AG04449 (cell line): Measurements from ENCODE around the gene TTC33.

Source experiments
- CTCF ChIA-PET: fragments of 350-600 bp; formaldehyde crosslinking; extraction: SDS; loops from one replicate; lab custom pipeline; 2021; ENCODE audit warnings: antibody characterized with exemption; lab: Yijun Ruan, JAX
- POLR2A ChIA-PET: fragments of 400-600, 350-600 bp; formaldehyde crosslinking; extraction: SDS; loops from one replicate; lab custom pipeline; 2020; ENCODE audit warnings: antibody characterized with exemption, inconsistent platforms; lab: Yijun Ruan, JAX
- DNase-seq: peaks from one replicate; pipeline ENCODE4 v3.0.0-alpha.2; 2010; ENCODE audit warnings: low read depth, low spot score
- H3K4me3 ChIP-seq: 2 replicates; pipeline ENCODE4 v1.5.1; 2011; ENCODE audit warnings: low read depth, mild to moderate bottlenecking, control low read depth, low read length
- CTCF ChIP-seq: IDR thresholded peaks from one replicate; pipeline ENCODE4 v1.5.1; 2011; ENCODE audit warnings: mild to moderate bottlenecking, moderate library complexity, low read length, control low read depth, inconsistent platforms; ENCODE audit not compliant: insufficient read depth; ENCODE audit errors: missing control alignments

Gene TTC33

DNA sequence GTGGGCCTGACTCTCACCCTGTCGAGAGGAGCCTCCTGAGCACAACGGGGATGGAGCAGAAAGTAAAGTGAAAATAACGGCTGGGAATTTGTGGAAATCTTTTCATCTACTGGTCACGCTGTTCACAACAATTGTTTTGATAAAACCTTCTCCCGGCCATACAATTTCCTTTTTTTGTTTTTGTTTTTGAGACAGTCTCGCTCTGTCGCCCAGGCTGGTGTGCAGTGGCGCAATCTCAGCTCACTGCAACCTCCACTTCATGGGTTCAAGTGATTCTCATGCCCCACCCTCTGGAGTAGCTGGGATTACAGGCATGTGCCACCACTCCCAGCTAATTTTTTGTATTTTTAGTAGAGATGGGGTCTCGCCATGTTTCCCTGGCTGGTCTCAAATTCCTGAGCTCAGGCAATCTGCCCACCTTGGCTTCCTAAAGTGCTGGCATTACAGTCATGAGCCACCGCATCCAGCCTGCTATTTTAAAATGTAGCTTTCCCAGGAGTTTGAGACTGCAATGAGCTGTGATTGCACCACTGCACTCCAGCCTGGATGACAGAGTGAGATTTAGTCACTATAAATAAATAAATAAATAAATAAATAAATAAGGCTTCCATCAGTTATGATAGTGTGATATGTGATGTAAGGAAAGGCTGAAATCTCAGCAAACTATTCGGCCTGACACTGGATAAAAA, 149.5 kb downstream of the TTC33 start:
- no peak for DNase-seq
- ChIA-PET CTCF (no interaction called here), POLR2A (no interaction called here)
- no peak for TF ChIP-seq CTCF
- H3K4me3 ChIP-seq = no peak overlapping the region

- POLR2A ChIA-PET = no interaction called here
- no peak overlapping the region for H3K4me3 ChIP-seq
- CTCF ChIA-PET = no interaction called here
- no peak for TF ChIP-seq CTCF
- no peak for DNase-seq
Observed at GRCh38 chr5:40605295-40605958, 150.3 kb downstream of the TTC33 start.

DNA sequence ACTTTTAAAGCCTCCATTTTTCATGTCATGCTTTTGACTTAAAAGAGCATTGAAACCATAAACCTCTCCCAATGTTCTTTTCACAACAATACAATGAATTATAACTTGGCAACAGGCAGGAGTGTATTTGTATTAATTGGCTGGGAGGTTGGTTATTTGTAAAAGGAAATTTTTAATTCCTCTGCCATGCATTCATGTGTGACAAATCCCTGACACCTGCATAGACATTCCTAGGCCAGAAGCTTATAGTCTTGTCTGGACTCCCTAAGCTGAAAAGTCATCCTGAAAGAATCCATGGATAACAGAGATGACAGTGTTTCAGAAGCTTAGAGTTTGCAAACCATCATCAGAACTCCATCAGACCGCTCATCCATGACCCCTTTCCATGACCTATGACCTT, 152.4 kb downstream of the TTC33 start:
- POLR2A ChIA-PET = no interaction called here
- no peak overlapping the region for H3K4me3 ChIP-seq
- DNase-seq = peak; percentile 12
- TF ChIP-seq CTCF = no peak
- CTCF ChIA-PET = interaction anchor here (0.9 to 1.6 kb wide), 2 partner anchors 15 to 655 kb away, joined by 3 to 5 read pairs; no protein-coding TSS in a partner anchor

DNA sequence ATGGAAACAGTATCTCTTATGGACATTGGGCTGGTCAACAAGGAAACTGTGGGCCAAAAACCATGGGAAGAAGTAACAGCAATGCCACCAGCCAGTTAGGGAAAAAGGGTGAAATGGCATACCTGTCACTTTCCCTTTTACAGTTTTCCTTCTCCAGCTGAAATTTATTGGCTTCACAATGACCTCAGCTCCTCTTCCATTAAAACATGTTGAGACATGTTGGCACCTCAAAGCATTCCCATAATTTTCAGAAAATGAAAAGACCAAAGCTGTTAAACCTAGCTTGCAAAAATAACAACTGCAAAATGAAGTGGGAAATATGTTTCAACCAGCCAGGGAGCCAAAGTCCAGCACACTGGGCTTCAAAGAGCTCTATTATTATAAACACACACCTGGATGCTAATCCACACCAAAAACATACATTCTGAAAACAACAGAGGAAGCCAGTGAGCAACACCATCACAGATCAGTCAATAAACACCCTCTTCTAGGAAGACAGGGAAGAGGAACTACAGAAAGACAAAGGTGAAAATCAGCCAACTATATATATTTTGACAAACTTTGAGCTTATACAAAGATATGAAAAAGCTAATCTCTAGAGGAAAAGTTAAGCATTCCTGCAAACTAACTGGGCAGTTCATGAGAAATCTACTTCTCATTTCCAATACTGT, 154.4 kb downstream of the TTC33 start:
- CTCF ChIA-PET = no interaction called here
- H3K4me3 ChIP-seq = no peak overlapping the region
- POLR2A ChIA-PET = no interaction called here
- DNase-seq = no peak
- no peak for TF ChIP-seq CTCF

GRCh38 chr5:40600383-40600782, 155.4 kb downstream of the TTC33 start:
- no peak for TF ChIP-seq CTCF
- POLR2A ChIA-PET = no interaction called here
- CTCF ChIA-PET = no interaction called here

DNA sequence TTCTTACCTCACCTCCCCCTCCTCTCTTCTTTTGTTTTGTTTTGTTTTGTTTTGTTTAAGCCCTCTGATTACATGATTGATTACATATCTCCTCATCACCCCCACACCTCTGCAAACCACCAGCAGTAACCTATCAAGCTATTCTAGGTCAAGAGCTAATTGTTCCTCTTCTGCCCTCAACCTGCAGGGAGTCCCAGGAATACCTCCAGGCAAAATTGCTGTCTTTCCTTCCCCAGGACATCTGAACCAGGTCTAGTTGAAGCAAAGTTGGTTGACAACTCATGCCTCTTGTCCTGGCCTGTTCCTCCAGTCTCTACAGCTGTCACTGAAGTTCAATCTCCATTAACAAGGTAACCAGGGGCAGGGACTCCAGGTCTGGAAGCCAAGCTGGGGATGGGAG, 156.1 kb downstream of the TTC33 start:
- ChIA-PET CTCF (no interaction called here), POLR2A (no interaction called here)
- no peak for DNase-seq
- no peak for TF ChIP-seq CTCF
- no peak overlapping the region for H3K4me3 ChIP-seq

More at GRCh38 chr5:40600383-40600782, 155.4 kb downstream of the TTC33 start:
- no peak overlapping the region for H3K4me3 ChIP-seq
- DNase-seq = no peak
